ENCODE measurements around the gene NDUFA11.
"Not testable (repeated sequence)": the region's sequence is repeated elsewhere in the genome, so short reads cannot be mapped to it uniquely, and the experiment has no call there.

GRCh38 chr19:5854121-5854520 lies 49.5 kb downstream of the NDUFA11 start:
- TF ChIP-seq EP300, CTCF, POLR2A, POLR2AphosphoS5 (IDR thresholded peaks at IDR 0.05): not testable (repeated sequence)
